AG10803 (cell line): Measurements from ENCODE around the gene PLD3.

Experiments used
- DNase-seq: peaks from one replicate; pipeline ENCODE4 v3.0.0; 2010; ENCODE audit warnings: low read depth
- H3K4me3 ChIP-seq: 2 replicates; pipeline ENCODE4 v1.5.1; 2011; ENCODE audit warnings: mild to moderate bottlenecking, low read length, control low read depth
- CTCF ChIP-seq: conservative IDR thresholded peaks from 2 replicates; pipeline ENCODE4 v1.5.1; 2011; ENCODE audit warnings: mild to moderate bottlenecking, low read length, control low read depth, inconsistent platforms

Gene PLD3

GRCh38 chr19:40395956-40396355 lies 47.5 kb downstream of the PLD3 start:
- DNase-seq = no peak
- H3K4me3 ChIP-seq = no peak overlapping the region
- TF ChIP-seq CTCF = no peak

- DNase-seq = no peak
- no peak for TF ChIP-seq CTCF
These were observed 48.5 kb downstream of the PLD3 start for GRCh38 chr19:40396886-40397567.

GRCh38 chr19:40397568-40397906 lies 49.0 kb downstream of the PLD3 start:
- DNase-seq = no peak
- TF ChIP-seq CTCF = no peak
- H3K4me3 ChIP-seq = no peak overlapping the region

More at GRCh38 chr19:40396886-40397567, 48.5 kb downstream of the PLD3 start:
- H3K4me3 ChIP-seq = no peak overlapping the region

- no peak overlapping the region for H3K4me3 ChIP-seq
- no peak for TF ChIP-seq CTCF
- DNase-seq = no peak
These were observed 50.1 kb downstream of the PLD3 start for GRCh38 chr19:40398417-40399131.

- peak; percentile 37 for DNase-seq
- no peak for TF ChIP-seq CTCF
- no peak overlapping the region for H3K4me3 ChIP-seq
These were observed 52.1 kb downstream of the PLD3 start for GRCh38 chr19:40400559-40400958.

GRCh38 chr19:40403262-40403984 lies 54.9 kb downstream of the PLD3 start:
- TF ChIP-seq CTCF = no peak
- H3K4me3 ChIP-seq = peak overlapping the region; percentile 65
- peak; percentile 87 for DNase-seq
